Measurements from ENCODE around the gene NR5A2.

The NR5A2 gene

GRCh38 chr1:200157715-200158114, 130.2 kb downstream of the NR5A2 start:
- in situ Hi-C loops (cut with HindIII; ENCODE audit: low sequenced_read_pairs) = no loop called here

DNA sequence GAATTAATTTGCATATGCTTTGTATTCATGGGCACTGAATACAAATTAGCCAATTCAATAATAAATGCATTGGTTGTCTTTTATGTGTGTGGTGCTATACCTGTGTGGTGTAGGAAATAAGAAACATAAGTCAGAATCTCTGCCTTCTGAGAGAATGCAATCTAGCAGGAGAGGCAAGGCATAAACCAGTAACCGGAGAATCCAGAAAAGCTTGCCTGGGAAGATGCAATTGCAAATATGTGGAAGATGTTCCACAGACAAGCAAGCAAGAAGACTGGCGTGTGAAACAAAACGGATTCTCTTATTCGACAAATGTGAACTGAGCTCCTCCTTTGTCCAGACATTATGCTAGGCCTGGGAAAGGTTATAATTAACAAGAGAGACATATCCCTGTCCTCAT, 134.3 kb downstream of the NR5A2 start:
- in situ Hi-C loops (cut with HindIII; ENCODE audit: low sequenced_read_pairs) = loop anchor here (5.0 kb wide), 1 partner anchor 76 kb away; no protein-coding TSS in a partner anchor

DNA sequence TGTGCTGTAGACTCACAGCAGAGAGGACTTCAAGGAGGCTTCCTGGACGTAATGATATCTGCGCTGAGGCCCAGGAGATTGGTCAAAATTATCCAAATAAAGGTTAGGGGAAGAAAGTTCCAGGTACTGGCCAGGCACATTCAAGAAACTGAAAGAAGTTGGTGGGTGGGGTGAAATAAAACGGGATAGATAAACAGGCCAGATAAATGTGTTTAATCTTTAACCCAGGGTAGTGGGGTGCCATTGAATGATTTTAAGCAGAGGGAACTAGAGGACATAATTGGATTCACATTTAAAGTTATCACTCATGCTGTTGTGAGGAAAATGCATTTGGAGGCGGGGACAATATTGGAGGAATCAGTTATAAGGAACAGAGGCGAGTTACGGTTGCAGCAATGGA, 134.7 kb downstream of the NR5A2 start:
- in situ Hi-C loops (cut with HindIII; ENCODE audit: low sequenced_read_pairs) = loop anchor here (5.0 kb wide), 1 partner anchor 75 kb away; no protein-coding TSS in a partner anchor

DNA sequence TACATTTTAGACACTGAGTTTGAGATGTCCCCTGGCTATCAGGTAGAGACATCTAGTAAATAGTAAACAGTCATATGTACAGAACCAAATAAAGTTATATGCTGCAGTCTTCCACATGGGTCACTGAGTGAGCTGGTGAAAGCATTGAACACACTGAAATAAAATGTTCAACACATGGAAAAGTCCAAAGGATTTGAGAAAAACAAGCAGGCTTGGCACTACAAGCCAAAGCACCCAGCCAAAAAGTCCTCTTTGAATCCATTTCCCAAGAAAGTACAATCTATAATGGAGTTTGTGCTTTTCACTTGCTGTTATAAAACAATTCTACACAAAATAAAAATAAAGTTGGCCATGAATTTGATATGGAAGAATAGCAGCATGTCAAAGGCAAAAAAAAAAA, 135.4 kb downstream of the NR5A2 start:
- in situ Hi-C loops (cut with HindIII; ENCODE audit: low sequenced_read_pairs) = loop anchor here (5.0 kb wide), 1 partner anchor 74 kb away; no protein-coding TSS in a partner anchor

- in situ Hi-C loops (cut with HindIII; ENCODE audit: low sequenced_read_pairs) = loop anchor here (5.0 kb wide), 1 partner anchor 73 kb away; no protein-coding TSS in a partner anchor
Observed at GRCh38 chr1:200163911-200164310, 136.4 kb downstream of the NR5A2 start.

GRCh38 chr1:200165493-200166220, 138.1 kb downstream of the NR5A2 start:
- in situ Hi-C loops (cut with HindIII; ENCODE audit: low sequenced_read_pairs) = no loop called here

DNA sequence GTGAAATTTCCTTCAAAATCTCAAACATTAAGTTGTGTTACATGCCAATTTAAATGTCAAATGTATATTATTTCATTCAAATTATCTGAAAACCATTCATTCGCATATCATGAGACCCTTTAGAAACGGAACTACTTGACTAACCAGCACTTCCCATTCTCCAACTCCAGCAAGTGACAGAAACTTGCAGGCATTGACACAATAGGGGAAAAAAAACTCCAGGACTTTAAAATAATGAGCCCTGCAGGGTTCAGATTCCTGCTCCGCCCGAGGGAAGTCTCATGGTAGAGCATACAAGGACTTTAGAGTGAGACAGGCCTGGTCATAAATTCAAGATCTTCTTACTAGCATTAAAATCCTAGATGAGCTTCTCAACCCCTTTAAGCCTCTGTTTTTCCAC, 138.9 kb downstream of the NR5A2 start:
- in situ Hi-C loops (cut with HindIII; ENCODE audit: low sequenced_read_pairs) = no loop called here

- in situ Hi-C loops (cut with HindIII; ENCODE audit: low sequenced_read_pairs) = no loop called here
Observed at GRCh38 chr1:200168926-200169325, 141.4 kb downstream of the NR5A2 start.

DNA sequence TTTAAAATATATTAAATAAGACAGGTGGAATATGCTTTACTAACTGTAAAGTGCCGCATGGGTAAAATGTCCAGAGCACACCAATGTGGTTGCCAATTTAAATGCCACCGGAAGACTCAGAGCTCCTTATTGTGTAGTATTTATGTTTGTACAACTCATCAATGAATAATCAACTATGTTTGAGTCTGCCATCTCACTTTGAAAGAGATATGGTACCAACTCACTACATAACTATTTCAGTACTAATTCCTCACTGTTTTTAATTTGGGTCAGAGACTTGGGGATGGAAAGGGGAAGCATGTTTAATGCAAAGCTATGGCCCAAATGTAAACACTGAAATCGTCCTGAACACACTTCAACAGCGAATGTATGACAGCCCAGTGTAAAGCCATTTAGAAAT, 144.8 kb downstream of the NR5A2 start:
- in situ Hi-C loops (cut with HindIII; ENCODE audit: low sequenced_read_pairs) = no loop called here

DNA sequence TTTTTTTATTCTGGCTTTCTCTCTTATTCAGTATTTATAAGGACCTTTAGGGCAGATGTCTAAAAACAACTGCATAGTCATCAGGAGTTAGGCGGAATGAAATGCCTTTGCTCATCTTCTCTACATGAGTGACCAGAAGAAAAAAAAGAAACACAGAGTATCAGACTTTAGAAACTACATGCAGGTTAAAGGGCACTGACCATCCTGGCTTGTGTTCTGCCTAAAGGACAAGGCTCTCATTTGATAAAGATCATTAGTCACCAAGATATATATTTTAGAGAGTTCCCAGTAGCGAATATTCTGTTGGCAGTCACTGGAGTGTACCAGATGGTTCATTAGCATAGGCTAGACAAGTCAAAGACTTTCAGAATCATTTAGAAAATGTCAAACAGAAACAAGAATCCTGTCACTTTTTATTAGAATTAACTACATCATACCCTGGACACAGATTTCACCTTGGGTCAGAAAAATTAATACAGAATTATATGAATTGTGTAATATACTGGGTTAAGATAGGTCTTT, 145.6 kb downstream of the NR5A2 start:
- in situ Hi-C loops (cut with HindIII; ENCODE audit: low sequenced_read_pairs) = no loop called here

DNA sequence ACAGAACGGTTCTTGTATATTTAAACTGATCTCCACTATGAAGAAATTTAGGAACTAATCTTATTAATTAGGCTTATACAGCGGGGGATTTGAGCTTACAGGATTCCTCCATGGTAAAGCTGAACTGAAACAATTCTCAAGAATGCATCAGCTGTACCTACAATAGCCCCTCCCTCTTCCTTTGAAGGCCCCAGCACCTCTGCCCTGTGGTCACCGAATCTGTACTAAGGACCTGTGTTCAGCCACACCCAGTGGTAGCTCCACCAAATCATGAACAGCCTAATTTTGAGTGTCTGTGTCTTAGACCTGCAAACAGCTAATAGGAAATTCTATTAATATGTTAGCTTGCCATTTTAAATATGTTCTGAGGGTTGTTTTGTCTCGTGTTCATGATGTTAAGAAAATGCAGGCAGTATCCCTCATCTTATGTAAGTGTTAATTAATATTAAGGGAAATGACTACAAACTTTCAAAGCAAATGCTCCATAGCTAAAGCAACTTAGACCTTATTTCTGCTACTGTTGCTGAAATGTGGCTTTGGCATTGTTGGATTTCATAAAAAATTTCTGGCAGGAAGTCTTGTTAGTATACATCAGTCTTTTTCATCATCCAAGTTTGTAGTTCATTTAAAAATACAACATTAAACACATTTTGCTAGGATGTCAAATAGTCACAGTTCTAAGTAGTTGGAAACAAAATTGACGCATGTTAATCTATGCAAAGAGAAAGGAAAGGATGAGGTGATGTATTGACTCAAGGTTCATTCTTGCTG, 147.2 kb downstream of the NR5A2 start:
- in situ Hi-C loops (cut with HindIII; ENCODE audit: low sequenced_read_pairs) = no loop called here

DNA sequence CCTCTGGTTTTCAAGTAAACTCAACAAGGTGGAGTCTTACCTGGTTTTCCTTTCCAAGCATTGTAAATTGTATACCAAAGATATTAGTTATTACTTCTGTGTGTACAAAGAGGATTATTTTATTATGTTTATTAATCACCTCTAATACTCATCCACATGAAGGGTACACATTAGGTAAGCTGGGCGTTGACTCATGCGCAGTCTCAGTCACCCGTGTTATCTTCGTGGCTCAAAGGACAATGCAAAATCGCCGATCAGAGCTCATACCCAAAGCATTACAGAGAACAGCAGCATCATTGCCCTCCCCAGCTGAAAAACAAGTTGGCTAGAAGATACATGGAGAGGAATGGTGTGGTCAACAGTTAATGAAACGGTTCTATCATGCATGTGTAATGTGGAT, 148.7 kb downstream of the NR5A2 start:
- in situ Hi-C loops (cut with HindIII; ENCODE audit: low sequenced_read_pairs) = no loop called here

DNA sequence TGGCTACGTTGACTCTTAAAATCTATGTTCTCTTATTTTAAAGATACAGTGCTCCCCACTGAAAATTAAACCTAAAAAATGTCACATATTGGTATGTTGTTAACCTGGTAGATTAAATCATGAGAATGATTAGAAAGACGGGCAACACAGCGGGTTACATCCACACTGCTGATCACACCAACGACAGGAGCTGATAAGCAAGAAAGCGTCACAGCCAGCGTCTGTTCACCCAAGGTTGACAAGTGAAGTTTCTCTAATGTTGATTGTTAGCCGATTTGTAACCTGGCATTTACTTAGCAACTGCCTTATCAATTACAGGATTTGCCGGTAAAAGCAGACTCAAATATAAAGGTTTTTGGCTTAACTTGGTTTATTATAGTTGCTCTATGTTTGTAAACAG, 149.3 kb downstream of the NR5A2 start:
- in situ Hi-C loops (cut with HindIII; ENCODE audit: low sequenced_read_pairs) = no loop called here

- in situ Hi-C loops (cut with HindIII; ENCODE audit: low sequenced_read_pairs) = no loop called here
Observed at GRCh38 chr1:200178340-200178739, 150.8 kb downstream of the NR5A2 start.

- in situ Hi-C loops (cut with HindIII; ENCODE audit: low sequenced_read_pairs) = no loop called here
Observed at GRCh38 chr1:200179126-200179780, 151.7 kb downstream of the NR5A2 start.

- in situ Hi-C loops (cut with HindIII; ENCODE audit: low sequenced_read_pairs) = loop anchor here (5.0 kb wide), 2 partner anchors 77 to 98 kb away; no protein-coding TSS in a partner anchor
Observed at GRCh38 chr1:200179781-200180160, 152.3 kb downstream of the NR5A2 start.

DNA sequence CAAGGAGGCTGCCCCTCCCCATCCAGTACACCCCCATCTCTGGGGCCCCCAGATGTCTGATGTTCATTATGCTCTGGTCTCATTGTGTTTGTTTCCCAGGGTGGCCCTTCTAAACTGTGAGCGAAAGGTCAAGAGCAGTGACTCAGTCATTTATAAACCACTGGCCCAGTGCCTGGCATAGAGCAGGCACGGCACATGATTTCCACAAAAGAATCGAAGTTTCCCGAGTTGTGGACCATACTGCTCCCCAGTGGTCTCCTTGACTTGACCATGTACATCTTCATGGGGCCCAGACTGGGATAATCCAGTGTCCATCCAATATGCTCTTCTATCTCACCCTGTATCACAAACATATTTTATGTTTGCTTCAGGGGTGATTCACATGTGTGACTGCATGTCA, 153.3 kb downstream of the NR5A2 start:
- in situ Hi-C loops (cut with HindIII; ENCODE audit: low sequenced_read_pairs) = loop anchor here (5.0 kb wide), 2 partner anchors 79 to 96 kb away; no protein-coding TSS in a partner anchor

DNA sequence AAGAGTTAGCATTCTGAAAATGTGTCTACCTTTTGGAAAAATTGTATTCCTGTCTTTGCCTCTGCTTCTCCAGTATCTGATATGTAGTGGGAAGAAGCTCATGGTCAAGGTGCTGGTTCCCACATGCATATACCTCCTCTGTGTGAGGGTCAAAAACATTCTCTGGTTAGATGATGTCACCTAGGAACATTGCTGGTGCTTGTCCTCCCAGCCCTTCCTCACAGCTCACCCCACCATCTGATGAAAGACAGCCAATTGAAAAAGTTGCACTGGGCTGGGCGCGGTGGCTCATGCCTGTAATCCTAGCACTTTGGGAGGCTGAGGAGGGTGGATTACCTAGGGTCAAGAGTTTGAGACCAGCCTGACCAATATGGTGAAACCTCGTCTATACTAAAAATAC, 154.4 kb downstream of the NR5A2 start:
- in situ Hi-C loops (cut with HindIII; ENCODE audit: low sequenced_read_pairs) = loop anchor here (5.0 kb wide), 2 partner anchors 80 to 95 kb away; no protein-coding TSS in a partner anchor

DNA sequence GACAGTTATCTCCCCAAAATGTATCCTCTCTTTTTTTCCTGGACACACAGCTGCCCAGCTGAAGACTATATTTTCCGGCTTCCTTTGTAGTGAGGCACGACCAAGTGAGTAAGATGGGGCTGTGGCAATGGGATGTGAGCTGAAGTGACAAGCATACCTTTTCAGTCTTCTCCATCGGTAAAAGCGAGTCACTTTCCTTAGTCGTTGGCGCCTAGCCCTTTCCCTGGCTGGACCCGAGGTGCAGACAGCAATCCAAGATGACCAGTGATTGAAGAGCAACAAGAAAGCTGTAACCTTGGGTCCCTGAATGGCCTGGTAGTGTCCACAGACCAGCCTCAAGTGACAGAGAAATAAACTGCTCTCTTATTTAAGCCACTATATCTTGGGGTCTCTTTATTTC, 155.2 kb downstream of the NR5A2 start:
- in situ Hi-C loops (cut with HindIII; ENCODE audit: low sequenced_read_pairs) = loop anchor here (5.0 kb wide), 2 partner anchors 80 to 95 kb away; no protein-coding TSS in a partner anchor

DNA sequence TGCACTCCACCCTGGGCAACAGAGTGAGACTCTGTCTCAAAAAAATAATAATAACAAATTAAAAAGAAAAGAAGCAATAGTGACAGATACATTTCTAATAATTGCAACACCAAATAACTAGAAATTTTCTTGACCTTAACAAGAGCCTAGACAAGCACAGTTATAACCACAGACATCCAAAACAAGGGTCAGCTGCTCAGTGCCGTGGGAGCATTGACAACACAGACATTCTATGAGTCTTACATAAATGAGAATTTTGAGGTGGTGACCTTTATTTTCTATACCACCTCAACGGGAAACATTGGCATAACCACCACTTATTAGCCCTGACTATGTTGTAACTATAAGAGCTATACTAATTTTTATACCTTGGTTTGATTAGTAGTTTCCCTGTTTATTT, 156.1 kb downstream of the NR5A2 start:
- in situ Hi-C loops (cut with HindIII; ENCODE audit: low sequenced_read_pairs) = loop anchor here (5.0 kb wide), 2 partner anchors 81 to 94 kb away; no protein-coding TSS in a partner anchor

DNA sequence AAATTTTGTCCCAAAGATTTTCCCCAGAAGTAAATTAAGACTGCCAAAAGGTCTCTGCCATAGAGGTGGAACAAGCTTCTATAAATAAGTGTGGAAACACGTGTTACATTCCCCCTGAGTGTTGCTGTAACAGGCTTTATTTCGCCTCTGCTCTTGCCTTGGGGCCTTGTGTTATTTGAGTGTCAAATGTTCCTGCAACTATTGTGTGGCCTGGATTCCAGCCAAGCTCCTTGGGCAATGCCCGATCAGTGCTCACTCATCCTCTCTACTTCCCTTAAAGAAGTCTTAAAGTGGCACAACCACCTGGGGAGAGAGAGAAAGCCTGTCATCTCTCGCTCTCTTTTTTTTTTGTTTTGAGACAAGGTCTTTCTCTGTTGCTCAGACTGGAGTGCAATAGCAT, 156.7 kb downstream of the NR5A2 start:
- in situ Hi-C loops (cut with HindIII; ENCODE audit: low sequenced_read_pairs) = loop anchor here (5.0 kb wide), 2 partner anchors 82 to 93 kb away; no protein-coding TSS in a partner anchor
